HG03135 (cell line): ENCODE data around the gene BRWD1.
A peak's percentile ranks its signal among the peaks of the same experiment; 100 is the strongest.

Source experiments
- ATAC-seq: cut with Tn5 transposase; IDR thresholded peaks from one replicate; pipeline ENCODE4 v1.9.1; 2021; ENCODE audit warnings: mild to moderate bottlenecking, moderate library complexity; ENCODE audit not compliant: unreplicated experiment

Gene BRWD1

DNA sequence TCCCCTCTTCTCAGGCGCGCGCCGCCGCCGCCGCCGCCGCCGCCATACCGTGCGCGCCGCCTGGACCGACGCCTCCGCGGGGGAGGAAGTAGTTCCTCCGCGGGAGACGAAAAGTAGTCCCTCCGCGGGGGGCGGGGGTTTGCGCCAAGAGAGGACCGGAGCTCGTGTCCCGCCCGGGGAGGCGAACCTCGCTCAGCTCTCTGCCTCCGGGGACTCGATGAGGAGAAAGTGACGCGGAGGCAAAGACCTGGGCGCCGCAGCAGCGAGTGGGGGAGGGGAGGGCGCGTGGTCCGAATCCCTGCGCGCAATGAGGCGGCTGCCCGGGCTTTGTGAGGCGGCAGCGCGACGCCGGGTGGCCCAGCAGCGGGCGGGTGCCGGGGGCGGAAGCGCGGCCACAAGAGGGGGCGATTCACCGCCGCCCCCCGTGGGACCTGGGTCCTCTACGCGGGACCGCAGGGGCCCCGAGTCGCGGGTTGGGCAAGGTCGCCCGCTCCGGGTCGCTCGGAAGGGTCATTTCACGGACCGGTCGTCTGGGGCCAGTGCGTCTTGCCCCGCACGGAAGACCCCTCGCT, at the start of gene BRWD1:
TSS of gene BRWD1 (minus strand) at position 62 of the 572 bp plus-strand sequence. CDS start 141 bp downstream, outside the sequence.
- peak; percentile 52 for ATAC-seq

- ATAC-seq, result no peak
These were observed 49.3 kb upstream of the BRWD1 start for GRCh38 chr21:39362733-39363132.

- ATAC-seq, result no peak
These were observed 46.0 kb upstream of the BRWD1 start for GRCh38 chr21:39359382-39359781.

DNA sequence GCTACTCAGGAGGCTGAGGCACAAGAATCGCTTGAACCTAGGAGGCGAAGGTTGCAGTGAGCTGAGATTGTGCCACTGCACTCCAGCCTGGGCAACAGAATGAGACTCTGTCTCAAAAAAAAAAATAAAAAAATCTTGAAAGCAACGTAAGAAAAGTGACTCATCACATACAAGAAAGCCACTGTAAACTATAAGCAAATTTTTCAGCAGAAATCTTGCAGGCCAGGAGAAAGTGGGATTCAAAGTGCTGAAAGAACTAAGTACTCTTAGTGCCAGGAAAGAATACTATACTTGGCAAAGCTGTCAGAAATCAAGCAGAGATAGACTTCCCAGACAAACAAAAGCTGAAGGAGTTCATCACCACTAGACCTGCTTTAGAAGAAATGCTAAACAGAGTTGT, 39.9 kb upstream of the BRWD1 start:
- ATAC-seq, result no peak

- no peak for ATAC-seq
These were observed 36.9 kb upstream of the BRWD1 start for GRCh38 chr21:39350094-39351005.

- peak; percentile 89 for ATAC-seq
These were observed 36.0 kb upstream of the BRWD1 start for GRCh38 chr21:39349211-39350093.

GRCh38 chr21:39348355-39349210, 35.2 kb upstream of the BRWD1 start, which contains the start of gene HMGN1:
TSS of gene HMGN1 (minus strand) at chr21:39349088. CDS start at chr21:39348917, 171 bp downstream.
- ATAC-seq, result peak; percentile 46

GRCh38 chr21:39348040-39348354, 34.6 kb upstream of the BRWD1 start:
- peak; percentile 3 for ATAC-seq

DNA sequence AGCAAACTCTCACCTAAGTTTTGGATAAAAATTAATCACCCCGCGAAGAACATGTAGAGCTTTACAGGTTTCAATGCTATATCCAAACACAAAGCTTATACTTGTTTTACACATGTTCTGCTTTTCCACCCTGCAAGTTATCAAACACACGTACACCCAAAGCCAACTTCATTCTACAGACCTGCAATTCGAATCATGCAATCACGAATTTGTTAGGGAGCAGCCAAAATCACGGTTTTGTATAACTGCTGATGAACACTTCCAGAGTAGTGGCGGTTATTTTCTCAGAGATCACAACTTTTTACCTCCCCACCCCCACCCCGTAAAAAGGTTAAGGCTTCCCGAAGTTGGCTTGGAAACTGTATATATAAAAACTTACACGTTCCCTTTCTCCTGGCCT, 34.1 kb upstream of the BRWD1 start:
- no peak for ATAC-seq

- ATAC-seq, result no peak
These were observed 33.4 kb upstream of the BRWD1 start for GRCh38 chr21:39346671-39347331.

GRCh38 chr21:39346206-39346605, 32.8 kb upstream of the BRWD1 start:
- ATAC-seq, result no peak

- no peak for ATAC-seq
These were observed 32.0 kb upstream of the BRWD1 start for GRCh38 chr21:39345440-39345839.

DNA sequence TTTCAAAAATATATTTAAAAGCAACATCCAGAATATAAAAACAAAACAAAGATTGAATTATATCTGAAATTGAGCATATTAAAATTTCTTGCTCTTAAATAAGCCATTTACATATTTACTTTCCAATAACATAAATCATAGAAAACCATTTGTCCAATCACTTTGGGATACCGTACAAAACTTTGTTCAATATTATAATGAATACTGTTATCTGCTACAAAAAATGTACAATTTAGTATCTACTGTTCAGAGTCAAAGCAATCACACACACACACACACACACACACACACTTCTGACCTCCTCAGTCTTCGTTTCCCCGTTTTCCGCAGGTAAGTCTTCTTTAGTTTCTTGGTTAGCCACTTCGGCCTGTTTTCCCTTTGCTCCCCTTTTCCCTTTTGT, 31.4 kb upstream of the BRWD1 start:
- no peak for ATAC-seq

DNA sequence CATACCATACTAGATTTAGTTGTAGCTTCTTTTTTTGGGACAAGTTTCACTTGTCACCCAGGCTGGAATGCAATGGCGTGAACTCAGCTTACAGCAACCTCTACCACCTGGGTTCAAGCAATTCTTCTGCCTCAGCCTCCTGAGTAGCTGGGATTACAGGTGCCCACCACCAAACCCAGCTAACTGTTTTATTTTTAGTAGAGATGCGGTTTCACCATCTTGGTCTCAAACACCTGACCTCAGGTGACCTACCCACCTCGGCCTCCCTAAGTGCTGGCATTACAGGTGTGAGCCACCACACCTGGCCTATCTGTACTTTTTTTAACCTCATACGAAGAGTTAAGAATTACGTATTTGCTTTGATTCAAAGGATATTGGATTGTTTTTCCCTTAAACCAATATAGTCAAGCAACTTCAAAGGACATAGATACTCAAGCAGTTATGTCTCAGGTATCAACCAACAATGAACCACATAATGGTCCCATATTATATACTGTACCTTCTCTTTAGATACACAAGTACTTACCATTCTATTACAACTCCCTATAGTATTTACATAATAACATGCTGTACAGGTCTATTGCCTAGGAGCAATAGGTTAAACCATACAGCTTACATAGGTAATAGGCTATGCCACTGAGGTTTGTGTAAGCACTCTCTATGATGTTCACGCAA, 28.0 kb upstream of the BRWD1 start:
- ATAC-seq, result no peak

GRCh38 chr21:39340687-39341086, 27.3 kb upstream of the BRWD1 start:
- no peak for ATAC-seq

- no peak for ATAC-seq
These were observed 25.8 kb upstream of the BRWD1 start for GRCh38 chr21:39339231-39339630.

DNA sequence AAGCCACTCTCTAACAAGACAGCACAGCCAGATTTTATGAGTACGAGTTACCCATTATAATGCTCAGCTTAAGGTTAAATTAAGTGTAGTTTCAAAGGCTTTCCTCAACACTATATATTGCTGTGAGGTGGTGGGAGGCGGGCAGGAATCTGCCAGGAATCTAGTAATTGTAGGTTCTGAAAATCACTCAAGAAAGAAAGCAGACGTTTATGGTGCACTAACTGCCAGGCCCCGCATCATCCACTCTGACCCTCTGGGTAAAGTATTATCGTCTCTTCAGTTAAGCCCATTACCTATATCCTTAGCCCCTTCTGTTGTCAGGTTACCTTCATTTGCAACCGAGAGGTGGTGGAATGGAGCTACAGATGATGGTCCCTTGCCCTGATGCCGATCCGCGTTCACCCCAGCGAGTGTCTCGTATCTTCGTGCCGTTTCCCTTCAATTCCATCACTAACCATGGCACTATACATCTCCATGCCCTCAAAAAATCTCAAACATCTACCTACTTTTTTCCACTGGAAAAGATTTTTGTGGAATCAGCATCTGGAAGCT, 23.1 kb upstream of the BRWD1 start:
- no peak for ATAC-seq

DNA sequence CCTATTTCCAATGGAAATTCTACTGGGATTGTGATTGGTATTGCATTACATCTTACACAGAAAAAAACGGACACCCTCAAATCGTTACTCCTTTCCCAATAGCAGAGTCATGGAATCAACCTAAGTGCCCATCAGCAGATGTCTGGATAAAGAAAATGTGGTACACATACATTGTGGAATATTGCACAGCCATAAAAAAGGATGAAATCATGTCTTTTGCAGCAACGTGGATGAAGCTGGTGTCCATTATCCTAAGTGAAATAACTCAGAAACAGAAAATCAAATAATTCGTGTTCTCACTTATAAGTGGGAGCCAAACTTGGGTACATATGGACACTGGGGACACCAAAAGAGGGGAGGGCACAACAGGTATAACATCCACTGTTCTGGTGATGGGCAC, 21.2 kb upstream of the BRWD1 start:
- ATAC-seq, result no peak

DNA sequence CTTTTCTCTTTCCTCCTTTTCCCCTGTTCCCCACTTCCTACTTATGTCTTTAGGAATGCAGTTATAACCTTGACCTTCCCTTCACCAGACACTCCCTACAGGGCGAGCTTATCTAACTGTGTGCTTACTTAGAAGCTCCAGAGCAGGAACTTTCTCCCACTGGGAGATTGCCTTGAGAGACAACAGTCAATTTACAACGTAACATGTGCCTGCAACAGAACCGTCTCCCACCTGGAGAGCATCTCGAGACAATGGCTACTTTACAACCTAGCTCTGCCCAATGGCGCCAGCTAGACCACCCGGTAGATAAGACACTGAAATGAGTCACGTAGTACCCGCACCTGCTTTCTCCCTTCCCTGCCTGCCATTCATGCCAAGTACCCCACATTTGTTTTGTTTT, 18.7 kb upstream of the BRWD1 start:
- no peak for ATAC-seq
